ENCODE data around the gene PLEKHG1. TPM values are rescaled to one million over a fixed set of nuclear protein-coding genes. Genes with fewer than 3 reads are reported as not detected.

The PLEKHG1 gene
- total RNA-seq, 4 donors from 2014 or later, result 12.5 to 48.4 (median 32.3) TPM

DNA sequence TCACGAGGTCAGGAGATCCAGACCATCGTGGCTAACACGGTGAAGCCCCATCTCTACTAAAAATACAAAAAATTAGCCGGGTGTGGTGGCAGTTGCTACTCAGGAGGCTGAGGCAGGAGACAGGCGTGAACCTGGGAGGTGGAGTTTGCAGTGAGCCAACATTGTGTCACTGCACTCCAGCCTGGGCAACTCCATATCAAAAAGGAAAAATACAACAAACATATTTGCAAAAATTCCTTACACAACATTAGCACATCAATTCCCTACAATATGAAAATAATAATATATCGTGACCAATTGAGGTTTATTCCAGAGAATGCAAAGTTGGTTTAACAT, 38.8 kb upstream of the PLEKHG1 start:
- H3K4me3 ChIP-seq (replicated peaks in 1 of 3), result no peak overlapping the region
- intact Hi-C loops (cut with DNase I), result no loop called here
- no peak for DNase-seq
- H3K4me1 ChIP-seq, result no peaks in the 10 kb centered on the region
- WGBS, 2 donors, result 94 to 95% methylated on average over 6 of the region's 6 CpGs
- no peak overlapping the region for H3K27ac ChIP-seq
- H3K36me3 ChIP-seq, result no peaks in the 10 kb centered on the region
- no peaks in the 10 kb centered on the region for H3K27me3 ChIP-seq
- no peaks in the 10 kb centered on the region for H3K9me3 ChIP-seq
- no peak for TF ChIP-seq POLR2A (IDR thresholded peaks at IDR 0.05)
- TF ChIP-seq, protein P1, sequence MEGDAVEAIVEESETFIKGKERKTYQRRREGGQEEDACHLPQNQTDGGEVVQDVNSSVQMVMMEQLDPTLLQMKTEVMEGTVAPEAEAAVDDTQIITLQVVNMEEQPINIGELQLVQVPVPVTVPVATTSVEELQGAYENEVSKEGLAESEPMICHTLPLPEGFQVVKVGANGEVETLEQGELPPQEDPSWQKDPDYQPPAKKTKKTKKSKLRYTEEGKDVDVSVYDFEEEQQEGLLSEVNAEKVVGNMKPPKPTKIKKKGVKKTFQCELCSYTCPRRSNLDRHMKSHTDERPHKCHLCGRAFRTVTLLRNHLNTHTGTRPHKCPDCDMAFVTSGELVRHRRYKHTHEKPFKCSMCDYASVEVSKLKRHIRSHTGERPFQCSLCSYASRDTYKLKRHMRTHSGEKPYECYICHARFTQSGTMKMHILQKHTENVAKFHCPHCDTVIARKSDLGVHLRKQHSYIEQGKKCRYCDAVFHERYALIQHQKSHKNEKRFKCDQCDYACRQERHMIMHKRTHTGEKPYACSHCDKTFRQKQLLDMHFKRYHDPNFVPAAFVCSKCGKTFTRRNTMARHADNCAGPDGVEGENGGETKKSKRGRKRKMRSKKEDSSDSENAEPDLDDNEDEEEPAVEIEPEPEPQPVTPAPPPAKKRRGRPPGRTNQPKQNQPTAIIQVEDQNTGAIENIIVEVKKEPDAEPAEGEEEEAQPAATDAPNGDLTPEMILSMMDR (IDR thresholded peaks at IDR 0.05), result no peak

DNA sequence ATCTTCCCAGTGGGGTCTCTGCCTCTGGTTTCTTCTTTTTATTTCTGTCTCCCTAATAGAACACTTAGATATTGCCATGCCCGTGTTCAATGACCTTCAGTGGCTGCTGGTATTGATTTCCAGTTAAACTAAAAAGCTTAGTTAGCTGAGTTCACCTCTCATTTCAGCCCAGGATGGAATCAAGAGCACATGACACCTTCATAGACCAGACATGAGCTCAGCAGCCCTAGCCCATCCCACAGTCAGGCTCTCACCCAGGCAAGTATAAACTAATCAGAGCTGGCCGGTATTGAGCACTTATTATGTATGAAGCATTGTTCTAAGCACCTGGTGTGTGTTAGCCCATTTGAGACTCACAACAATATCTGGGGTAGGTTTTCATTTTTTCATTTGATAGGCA, 33.7 kb upstream of the PLEKHG1 start:
- H3K4me1 ChIP-seq, result no peaks in the 10 kb centered on the region
- 92 to 98% methylated on average over 2 of the region's 2 CpGs for WGBS, 2 donors
- H3K9me3 ChIP-seq, result no peaks in the 10 kb centered on the region
- H3K4me3 ChIP-seq (replicated peaks in 1 of 3), result no peak overlapping the region
- no peak overlapping the region for H3K27ac ChIP-seq
- TF ChIP-seq POLR2A (IDR thresholded peaks at IDR 0.05), result no peak
- TF ChIP-seq, protein P1 (IDR thresholded peaks at IDR 0.05), result no peak
- no peaks in the 10 kb centered on the region for H3K27me3 ChIP-seq
- no peaks in the 10 kb centered on the region for H3K36me3 ChIP-seq
- intact Hi-C loops (cut with DNase I), result no loop called here
- DNase-seq, result no peak

DNA sequence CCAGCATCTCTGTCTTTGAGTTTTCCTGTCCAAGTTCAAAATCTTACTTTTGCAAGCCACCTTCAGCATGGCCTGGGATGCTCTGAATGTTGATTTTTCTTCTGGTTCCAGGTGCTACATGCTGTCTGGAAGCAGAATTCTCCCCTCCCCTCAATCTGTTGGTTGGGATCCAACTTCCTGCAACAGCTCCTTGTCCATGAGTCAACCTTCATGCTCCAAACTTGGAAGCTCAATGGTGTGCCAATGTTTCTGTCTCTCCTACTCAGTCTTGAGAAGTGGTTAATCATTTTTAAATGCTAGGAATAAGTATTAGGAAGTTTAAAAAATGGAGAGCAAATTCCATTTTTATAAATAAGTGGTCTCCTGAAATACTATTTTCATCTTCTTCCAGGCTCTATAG, 33.2 kb upstream of the PLEKHG1 start:
- no peak overlapping the region for H3K27ac ChIP-seq
- intact Hi-C loops (cut with DNase I), result no loop called here
- no peaks in the 10 kb centered on the region for H3K4me1 ChIP-seq

DNA sequence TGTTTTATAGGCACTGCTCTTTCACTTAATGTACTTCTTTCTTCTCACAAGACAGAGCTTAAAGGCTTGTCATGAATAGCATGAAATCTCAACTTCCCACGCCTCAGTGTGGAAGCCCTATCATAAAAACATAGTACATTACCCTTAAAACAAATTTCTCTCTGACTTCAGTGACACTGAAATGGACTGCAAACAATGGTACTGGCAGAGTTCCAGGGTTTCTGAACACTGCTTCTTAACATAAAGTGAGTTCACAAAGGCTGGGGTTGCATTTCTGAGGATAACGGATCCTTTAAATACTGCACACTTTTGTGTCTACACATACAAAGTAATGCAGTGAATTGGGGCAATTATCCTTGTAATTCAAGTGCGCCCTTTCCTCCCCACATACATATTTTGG, 32.3 kb upstream of the PLEKHG1 start:
- H3K4me3 ChIP-seq (replicated peaks in 1 of 3), result no peak overlapping the region
- H3K4me1 ChIP-seq, result no peaks in the 10 kb centered on the region
- 74 to 87% methylated on average over 3 of the region's 3 CpGs for WGBS, 2 donors
- H3K9me3 ChIP-seq, result no peaks in the 10 kb centered on the region
- intact Hi-C loops (cut with DNase I), result no loop called here
- TF ChIP-seq POLR2A (IDR thresholded peaks at IDR 0.05), result no peak
- TF ChIP-seq, protein P1 (IDR thresholded peaks at IDR 0.05), result no peak
- DNase-seq, result no peak
- no peaks in the 10 kb centered on the region for H3K36me3 ChIP-seq
- no peaks in the 10 kb centered on the region for H3K27me3 ChIP-seq
- H3K27ac ChIP-seq, result no peak overlapping the region

More for the DNA sequence above, 33.2 kb upstream of the PLEKHG1 start:
- no peak overlapping the region for H3K4me3 ChIP-seq (replicated peaks in 1 of 3)
- H3K9me3 ChIP-seq, result no peaks in the 10 kb centered on the region
- no peaks in the 10 kb centered on the region for H3K27me3 ChIP-seq
- no peak for DNase-seq
- no peak for TF ChIP-seq POLR2A (IDR thresholded peaks at IDR 0.05)
- TF ChIP-seq, protein P1 (IDR thresholded peaks at IDR 0.05), result no peak
- no peaks in the 10 kb centered on the region for H3K36me3 ChIP-seq

DNA sequence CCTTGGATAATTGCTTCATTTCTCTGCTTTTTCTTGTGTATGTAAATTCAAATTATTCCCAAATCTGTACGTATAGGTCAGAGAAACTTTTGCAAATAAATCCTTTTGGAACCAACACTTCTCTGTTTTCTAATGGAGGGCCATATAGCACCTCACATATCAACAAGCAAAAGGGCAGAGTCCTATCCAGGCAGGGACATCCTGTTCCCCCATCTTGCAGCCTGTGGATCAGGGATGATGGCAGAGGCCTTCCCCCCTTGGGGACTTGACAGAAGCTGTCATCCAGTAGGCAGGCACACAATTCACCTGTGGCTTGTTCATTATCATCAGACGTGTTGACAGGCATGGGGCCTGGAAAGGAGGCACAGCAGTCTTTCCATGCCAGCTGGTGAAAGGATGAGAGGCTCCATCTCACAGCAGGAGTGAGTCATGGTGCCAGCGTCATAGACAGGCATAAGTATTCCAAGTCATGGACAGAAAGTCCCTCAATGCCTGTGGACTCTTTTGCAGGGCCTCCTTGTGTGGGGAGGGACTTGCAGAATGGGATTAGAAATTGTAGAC, 31.8 kb upstream of the PLEKHG1 start:
- H3K27me3 ChIP-seq, result no peaks in the 10 kb centered on the region
- H3K4me3 ChIP-seq (replicated peaks in 1 of 3), result no peak overlapping the region
- TF ChIP-seq, protein P1 (IDR thresholded peaks at IDR 0.05), result no peak
- no peak for TF ChIP-seq POLR2A (IDR thresholded peaks at IDR 0.05)
- no peaks in the 10 kb centered on the region for H3K36me3 ChIP-seq
- no peak for DNase-seq
- no peak overlapping the region for H3K27ac ChIP-seq
- WGBS, 2 donors, result 89 to 95% methylated on average over 3 of the region's 3 CpGs
- H3K4me1 ChIP-seq, result no peaks in the 10 kb centered on the region
- H3K9me3 ChIP-seq, result no peaks in the 10 kb centered on the region
- intact Hi-C loops (cut with DNase I), result no loop called here

Measured in thyroid gland (tissue), 4 donors.